Cortex of kidney (tissue), 1 donor: ENCODE data around the gene LTBP2.

Source experiments
- DNase-seq: peaks from one replicate; lab custom pipeline; 2025; lab: John Stamatoyannopoulos, UW

The LTBP2 gene

DNA sequence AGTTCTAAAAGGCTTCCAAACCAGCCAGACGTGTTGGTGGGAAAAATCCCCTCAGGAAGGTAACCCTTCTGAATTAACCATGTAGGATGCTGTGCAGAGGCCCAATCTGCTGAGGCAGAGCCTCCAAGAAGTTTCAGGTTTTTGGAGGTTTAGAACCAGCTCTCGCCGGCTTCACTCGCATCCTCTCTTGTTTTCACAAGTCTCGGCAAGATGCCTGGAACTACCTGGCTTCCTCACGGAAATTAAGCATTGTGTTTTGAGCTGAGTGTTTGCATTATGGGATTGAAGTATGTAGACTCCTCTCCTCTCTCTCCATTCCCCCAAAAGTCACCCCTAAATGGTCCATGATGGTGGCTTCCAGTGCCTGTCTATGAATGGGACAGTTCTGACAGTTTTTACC is 20.6 kb downstream of the LTBP2 start:
- no peak for DNase-seq

GRCh38 chr14:74589291-74589879 is 22.7 kb downstream of the LTBP2 start:
- DNase-seq = no peak

DNA sequence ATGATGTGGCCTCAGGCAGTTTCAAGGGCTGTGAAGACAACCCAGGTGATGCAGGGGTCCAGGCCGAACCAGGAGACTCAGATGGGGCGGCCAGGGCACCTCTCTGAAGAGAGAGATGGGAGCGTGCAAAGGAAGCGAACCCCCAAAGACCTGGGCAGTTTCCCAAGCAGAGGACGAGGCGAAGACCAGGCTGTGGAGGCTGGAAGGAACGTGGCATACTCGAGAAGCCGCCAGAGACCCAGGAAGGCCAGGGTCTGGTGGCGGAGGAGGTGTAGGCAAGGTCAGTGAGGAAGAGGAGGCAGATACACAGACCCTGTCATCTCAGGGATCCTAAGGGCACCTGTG is 24.7 kb downstream of the LTBP2 start:
- DNase-seq = no peak

DNA sequence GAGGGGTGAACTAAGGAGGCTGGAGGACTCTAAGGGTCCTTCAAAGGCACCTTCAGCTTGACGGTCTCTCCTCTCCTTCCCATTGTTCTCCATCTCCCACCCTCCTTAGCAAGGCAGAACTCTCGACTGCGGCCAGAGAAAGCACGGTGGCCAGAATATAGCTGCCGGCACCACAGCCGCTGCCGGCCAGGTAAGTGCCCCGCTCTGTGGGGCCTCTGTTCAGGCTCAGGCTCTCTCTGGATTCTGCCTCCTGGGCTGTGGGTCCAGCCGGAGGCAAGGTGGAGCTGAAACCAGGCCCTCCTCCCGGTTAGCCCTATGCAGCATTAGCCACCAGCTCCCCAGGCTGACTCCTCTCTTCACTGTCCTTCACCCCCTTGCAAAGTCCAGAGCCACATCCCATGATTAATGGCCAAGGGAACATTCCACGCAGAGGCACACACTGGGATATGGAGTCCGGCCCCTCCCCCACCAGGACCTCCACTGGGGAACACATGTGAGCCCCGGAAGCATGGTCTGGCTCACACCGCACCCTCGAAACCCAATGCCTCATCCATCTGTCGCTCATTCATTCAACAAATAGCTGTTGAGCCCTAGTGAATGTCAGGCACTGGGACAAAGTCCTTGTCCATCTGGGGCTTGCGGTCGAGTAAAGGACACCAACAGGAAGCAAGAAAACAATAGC is 25.2 kb downstream of the LTBP2 start:
- DNase-seq = no peak

DNA sequence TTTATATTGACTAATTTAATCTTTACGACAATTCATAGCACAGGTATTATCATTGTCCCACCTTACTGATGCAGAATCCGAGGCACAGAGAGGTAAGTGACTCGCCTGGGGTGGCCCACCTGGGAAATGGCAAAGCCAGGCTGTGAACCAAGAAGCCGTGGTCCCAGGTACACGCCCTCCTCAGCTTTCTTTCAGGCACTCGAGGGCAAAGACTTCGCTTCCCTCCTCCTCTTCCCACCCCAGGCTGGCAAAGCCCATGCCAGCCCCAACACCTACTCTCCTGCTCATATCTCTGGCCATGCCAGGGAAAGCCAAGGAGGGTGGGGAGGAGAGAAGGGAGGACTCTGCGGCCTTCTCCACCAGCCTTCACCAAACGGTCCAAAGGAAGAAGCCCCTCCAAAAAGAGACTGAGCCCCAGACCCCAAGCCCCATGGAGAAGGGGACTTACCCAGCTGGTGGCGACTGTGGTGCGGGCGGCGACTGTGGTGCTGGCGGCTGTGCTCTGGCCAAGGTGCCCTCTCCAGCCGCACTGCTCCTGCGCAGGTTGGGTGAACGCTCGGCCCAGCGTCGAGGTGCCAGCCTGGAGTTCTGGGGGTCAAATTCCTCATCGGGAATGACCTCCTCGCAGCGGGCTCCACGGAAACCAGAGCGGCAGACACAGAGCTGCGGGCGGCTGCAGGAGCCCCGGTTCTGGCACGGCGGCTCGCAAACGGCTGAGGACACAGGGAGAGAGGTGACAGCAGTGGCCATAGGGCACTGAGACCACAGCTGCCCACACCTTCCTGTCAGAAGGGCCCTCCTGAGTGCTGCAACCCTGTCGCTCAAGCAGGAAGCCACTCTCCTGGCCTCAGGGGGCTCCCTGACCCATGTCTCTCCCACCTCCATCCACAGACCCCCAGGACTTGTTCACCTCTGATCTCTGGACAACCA is 26.4 kb downstream of the LTBP2 start:
- no peak for DNase-seq

- DNase-seq = no peak
Observed at GRCh38 chr14:74584951-74585350, 27.1 kb downstream of the LTBP2 start.

GRCh38 chr14:74583689-74584434 is 28.2 kb downstream of the LTBP2 start:
- DNase-seq = no peak

DNA sequence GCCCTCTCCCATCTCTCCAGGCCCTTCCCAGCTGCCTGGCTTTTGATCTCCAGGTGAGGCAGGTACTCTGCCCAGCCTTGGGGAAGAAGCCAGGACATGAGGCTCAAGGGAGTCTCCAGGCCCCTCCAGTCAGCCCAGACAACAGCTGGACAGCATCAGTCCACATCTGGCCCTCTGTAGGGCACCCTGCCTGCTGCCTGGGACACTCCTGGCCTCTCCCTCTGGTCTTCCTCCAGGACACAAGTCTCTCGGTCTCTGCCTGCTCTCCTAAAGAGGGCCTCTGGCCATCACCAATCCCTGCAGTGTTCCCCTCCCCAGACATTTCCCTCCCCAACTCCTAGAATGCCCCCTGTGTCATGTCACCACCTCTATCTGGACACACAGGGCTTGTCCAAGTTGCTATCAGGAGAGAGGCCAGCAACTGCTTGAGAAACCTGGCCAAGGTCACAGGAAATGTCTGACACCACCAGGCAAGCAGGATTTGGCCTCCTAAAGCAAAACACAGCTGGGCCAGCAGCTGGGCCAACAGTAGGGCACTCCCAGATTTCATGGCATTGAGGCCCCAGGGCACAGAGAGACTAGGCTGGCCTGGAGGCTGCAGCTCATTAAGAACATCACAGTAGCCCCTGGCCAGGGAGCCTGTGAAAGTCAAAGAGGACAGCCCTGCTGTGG is 29.0 kb downstream of the LTBP2 start:
- no peak for DNase-seq

- DNase-seq = no peak
Observed at GRCh38 chr14:74580275-74580672, 31.8 kb downstream of the LTBP2 start.

DNA sequence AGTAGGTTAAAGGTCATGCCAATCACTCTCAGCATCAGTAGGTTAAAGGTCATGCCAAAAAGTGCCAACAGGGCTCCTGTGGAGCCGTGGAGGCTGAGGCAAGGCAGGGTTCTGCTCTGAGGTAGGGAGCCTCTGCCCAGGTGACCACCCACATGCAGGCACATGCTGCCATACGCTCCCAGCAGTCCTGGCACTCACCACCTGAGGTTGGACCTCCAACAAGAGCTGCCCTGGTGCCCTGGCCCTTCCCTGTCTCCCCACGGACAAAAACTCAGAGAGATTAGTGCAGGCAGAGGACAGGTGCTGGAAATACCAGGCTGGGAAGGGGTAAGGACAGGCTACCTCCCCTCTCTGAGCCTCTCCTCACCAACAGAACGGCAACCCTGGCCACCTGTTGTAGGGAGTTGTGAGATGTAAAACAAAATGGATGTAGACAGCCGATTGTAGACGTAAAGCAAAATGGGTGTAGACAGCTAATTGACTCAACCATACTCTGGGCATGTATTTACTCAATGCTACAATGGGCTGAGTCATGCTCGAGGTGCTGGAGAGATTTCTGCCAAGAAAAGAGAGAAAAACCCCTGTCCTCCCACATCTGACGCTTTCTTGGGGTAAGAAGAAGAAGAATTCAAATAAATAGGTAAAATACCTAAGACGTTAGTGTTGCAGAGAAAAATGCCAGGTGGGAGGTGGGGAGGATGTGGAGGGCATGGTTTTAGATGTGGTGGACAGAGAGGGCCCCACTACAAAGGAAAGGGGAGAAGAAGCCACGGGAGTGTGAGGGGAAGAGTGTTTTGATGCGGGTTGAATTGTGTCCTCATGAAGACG is 32.4 kb downstream of the LTBP2 start:
- no peak for DNase-seq

- DNase-seq = no peak
Observed at GRCh38 chr14:74578479-74578878, 33.6 kb downstream of the LTBP2 start.

- no peak for DNase-seq
Observed at GRCh38 chr14:74577948-74578275, 34.1 kb downstream of the LTBP2 start.

DNA sequence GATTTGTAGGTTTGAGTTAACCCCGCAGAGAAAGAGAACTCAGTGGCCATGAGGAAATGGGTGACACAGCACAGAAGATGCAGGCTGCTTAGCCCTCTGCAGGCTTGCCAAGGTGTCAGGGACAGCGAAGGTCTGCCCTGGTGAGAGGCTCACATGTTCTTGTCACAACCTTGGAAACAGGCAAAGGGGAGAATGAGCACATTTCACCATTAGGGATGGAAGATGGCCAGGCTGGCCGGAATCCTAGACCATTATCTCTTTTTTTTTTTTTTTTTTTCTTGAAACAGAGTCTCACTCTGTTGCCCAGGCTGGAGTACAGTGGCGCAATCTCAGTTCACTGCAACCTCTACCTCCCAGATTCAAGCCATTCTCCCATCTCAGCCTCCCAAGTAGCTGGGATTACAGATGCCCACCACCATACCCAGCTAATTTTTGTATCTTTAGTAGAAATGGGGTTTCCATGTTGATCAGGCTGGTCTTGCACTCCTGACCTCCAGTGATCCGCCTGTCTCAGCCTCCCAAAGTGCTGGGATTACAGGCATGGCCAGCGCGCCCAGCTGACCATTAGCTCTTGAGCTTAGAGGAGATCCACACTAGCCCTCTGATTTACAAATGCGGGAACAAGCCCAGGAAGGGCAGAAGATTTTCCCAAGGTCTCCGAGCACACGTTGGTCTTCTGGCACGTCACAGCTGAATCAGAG is 34.6 kb downstream of the LTBP2 start:
- DNase-seq = no peak

DNA sequence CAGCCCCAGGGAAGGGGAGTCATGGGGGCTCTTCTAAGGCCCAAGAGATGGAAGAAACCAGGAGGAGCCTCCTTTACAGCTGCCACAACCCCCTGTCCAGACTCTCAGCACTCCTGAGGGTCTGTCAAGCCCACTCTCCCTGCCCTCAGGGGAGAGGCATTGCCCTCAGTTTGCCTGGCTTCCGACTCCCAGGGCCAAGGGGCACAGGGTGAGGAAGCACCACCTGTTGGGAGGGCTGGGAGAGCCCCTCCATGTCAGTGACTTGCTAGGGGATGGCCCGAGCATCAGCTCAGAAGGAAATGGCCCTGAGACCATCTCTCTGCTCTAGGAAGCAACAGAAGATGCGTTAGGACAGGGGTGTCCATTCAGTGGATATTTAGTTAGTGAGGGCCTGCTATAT is 36.1 kb downstream of the LTBP2 start:
- no peak for DNase-seq

GRCh38 chr14:74575507-74575906 is 36.5 kb downstream of the LTBP2 start:
- DNase-seq = no peak

DNA sequence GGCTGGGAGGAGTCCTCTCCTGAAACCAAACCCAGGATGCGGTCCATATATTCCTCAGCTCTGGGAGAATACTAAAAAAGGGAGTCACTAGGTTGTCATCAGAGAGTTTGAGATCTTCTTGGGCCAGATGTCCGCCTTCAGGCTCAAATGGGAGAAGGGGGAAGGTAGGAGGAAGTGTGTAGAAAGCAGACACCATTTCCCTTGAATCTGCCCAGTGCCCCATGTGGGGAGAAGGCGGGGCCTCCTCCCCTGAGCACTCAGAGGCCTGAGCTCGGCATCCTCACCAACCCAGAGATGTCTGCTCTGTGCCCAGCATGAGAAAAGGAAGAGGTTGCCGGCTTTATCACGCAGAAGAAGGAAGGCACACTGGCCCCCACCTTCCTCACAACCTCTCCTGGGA is 37.3 kb downstream of the LTBP2 start:
- DNase-seq = no peak

GRCh38 chr14:74574090-74574433 is 38.0 kb downstream of the LTBP2 start:
- DNase-seq = no peak

GRCh38 chr14:74573421-74574089 is 38.5 kb downstream of the LTBP2 start:
- no peak for DNase-seq

GRCh38 chr14:74572726-74573301 is 39.2 kb downstream of the LTBP2 start:
- DNase-seq = no peak
